Naive thymus-derived CD4-positive, alpha-beta T cell (primary cell): ENCODE results near the gene CCL18. TPM values are rescaled to one million over a fixed set of nuclear protein-coding genes. Genes with fewer than 3 reads are reported as not detected.
"Not testable (repeated sequence)": the region's sequence is repeated elsewhere in the genome, so short reads cannot be mapped to it uniquely, and the experiment has no call there.

Experiments used
- ATAC-seq: fragments of 150-1000 bp; cut with Tn5 transposase; 2 replicates; pipeline ENCODE4 v1.10.0; 2021; ENCODE audit warnings: mild to moderate bottlenecking, moderate library complexity
- CTCF ChIA-PET: fragments of 350-600 bp; sonication (Branson Sonifier 250); formaldehyde crosslinking; loops from one replicate; lab custom pipeline; 2021; ENCODE audit warnings: antibody characterized with exemption; lab: Charles Lee
- POLR2A ChIA-PET: fragments of 350-600 bp; sonication (Branson Sonifier 250); formaldehyde crosslinking; loops from one replicate; lab custom pipeline; 2021; ENCODE audit warnings: antibody characterized with exemption, inconsistent platforms; lab: Charles Lee
- DNase-seq, 9 donors: peaks; one replicate each; pipeline versions ENCODE4 v3.0.0 to v3.0.0-alpha.2; 2020 to 2022; ENCODE audit warnings: mixed read lengths in 1 of 9
- H3K27ac ChIP-seq: one replicate; pipeline ENCODE4 v1.7.0; 2013; ENCODE audit warnings: mild to moderate bottlenecking, low read depth, low read length, moderate library complexity
- H3K27me3 ChIP-seq, 2 donors: one replicate each; pipeline ENCODE4 v1.7.0; 2013; ENCODE audit warnings: low read length in 2 of 2, mild to moderate bottlenecking in 2 of 2, moderate library complexity in 2 of 2; ENCODE audit not compliant: control insufficient read depth in 2 of 2, insufficient read depth in 2 of 2
- H3K36me3 ChIP-seq, 3 experiments: 1 replicate in 2 of 3; 2 replicates in 1 of 3; pipeline ENCODE4 v1.7.0; 2013; ENCODE audit warnings: low read length in 3 of 3, mild to moderate bottlenecking in 3 of 3, moderate library complexity in 1 of 3; ENCODE audit not compliant: insufficient read depth in 3 of 3, control insufficient read depth in 2 of 3
- H3K4me1 ChIP-seq, 2 donors: one replicate each; pipeline ENCODE4 v1.7.0; 2013; ENCODE audit warnings: low read length in 2 of 2, mild to moderate bottlenecking in 2 of 2, moderate library complexity in 1 of 2; ENCODE audit not compliant: control insufficient read depth in 2 of 2, insufficient read depth in 2 of 2
- H3K4me3 ChIP-seq: 2 replicates; pipeline ENCODE4 v1.7.0; 2013; ENCODE audit warnings: mild to moderate bottlenecking, low read length
- H3K9me3 ChIP-seq, 3 experiments: 1 replicate in 2 of 3; 2 replicates in 1 of 3; pipeline ENCODE4 v1.7.0; 2013; ENCODE audit warnings: low read length in 3 of 3; ENCODE audit not compliant: control insufficient read depth in 2 of 3
- H3K27ac Mint-ChIP-seq, 9 donors: one replicate each; pipeline ENCODE4 v1.8.0; 2020 to 2022; ENCODE audit warnings: mixed read lengths in 9 of 9, mild to moderate bottlenecking in 8 of 9, moderate library complexity in 5 of 9, inconsistent platforms in 2 of 9
- H3K27me3 Mint-ChIP-seq, 5 donors: one replicate each; pipeline ENCODE4 v1.8.0; 2021 to 2022; ENCODE audit warnings: mixed read lengths in 5 of 5, mild to moderate bottlenecking in 1 of 5
- H3K36me3 Mint-ChIP-seq, 5 donors: one replicate each; pipeline ENCODE4 v1.8.0; 2020 to 2022; ENCODE audit warnings: mixed read lengths in 5 of 5, mild to moderate bottlenecking in 3 of 5, inconsistent platforms in 1 of 5
- H3K4me1 Mint-ChIP-seq, 7 donors: one replicate each; pipeline ENCODE4 v1.8.0; 2020 to 2022; ENCODE audit warnings: mixed read lengths in 7 of 7, mild to moderate bottlenecking in 3 of 7, inconsistent platforms in 1 of 7
- H3K4me3 Mint-ChIP-seq, 10 donors: one replicate each; pipeline ENCODE4 v1.8.0; 2020 to 2022; ENCODE audit warnings: mild to moderate bottlenecking in 10 of 10, mixed read lengths in 10 of 10, moderate library complexity in 6 of 10, inconsistent platforms in 2 of 10
- H3K9me3 Mint-ChIP-seq, 11 donors: one replicate each; pipeline ENCODE4 v1.8.0; 2020 to 2022; ENCODE audit warnings: mixed read lengths in 11 of 11, mild to moderate bottlenecking in 4 of 11, inconsistent platforms in 1 of 11, moderate library complexity in 1 of 11
- intact Hi-C, 2 donors: fragments of 100-400 bp; cut with micrococcal nuclease; formaldehyde crosslinking; loops; one replicate each; pipeline ENCODE4 v1.15.1; 2023
- polyA plus RNA-seq, 2 donors: library from polyadenylated mRNA; unstranded; fragments of 300-500 nt; fragmentation: Illumina TruSeq; gene quantifications; one replicate each; pipeline ENCODE4 v1.2.3, GENCODE V29; 2021
- total RNA-seq, 6 experiments: library from RNA in 5 of 6; stranded (reverse) in 5 of 6; gene quantifications; 1 replicate in 5 of 6; 2 replicates in 1 of 6; pipeline ENCODE4 v1.2.3 and lab custom pipeline; 2021 to 2026

The CCL18 gene
- total and polyA plus RNA-seq, 7 experiments from 2014 or later: not detected

DNA sequence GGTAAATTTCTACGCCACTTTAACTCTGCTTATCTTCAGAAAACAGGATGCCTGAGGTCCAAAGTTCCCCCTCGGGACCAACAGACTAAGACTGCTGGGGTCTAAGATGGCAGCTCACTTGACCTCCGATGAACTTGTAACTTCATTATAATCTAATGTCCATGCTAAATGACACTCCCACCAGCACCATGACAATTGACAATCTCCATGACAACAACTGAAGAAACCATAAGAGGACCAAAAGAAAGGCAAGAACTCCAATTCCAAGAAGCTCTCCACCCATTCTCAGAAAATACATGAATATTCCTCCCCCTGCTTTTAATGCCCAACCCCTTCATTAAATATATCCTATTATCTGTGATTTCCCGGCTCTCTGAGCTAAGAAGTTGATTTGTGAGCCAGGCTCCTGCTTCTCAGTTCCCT lies 47.0 kb downstream of the CCL18 start:
- no peak for DNase-seq
- no peak overlapping the region for H3K27ac Mint-ChIP-seq
- no peaks in the 10 kb centered on the region for H3K36me3 Mint-ChIP-seq
- H3K4me3 Mint-ChIP-seq: no peak overlapping the region
- CTCF ChIA-PET: no interaction called here
- H3K9me3 ChIP-seq: no peaks in the 10 kb centered on the region
- intact Hi-C loops: loop anchor here in 1 of 2 donors (10.0 kb wide), 1 partner anchor 74 kb away; no protein-coding TSS in a partner anchor
- no peaks in the 10 kb centered on the region for H3K36me3 ChIP-seq
- H3K27me3 Mint-ChIP-seq: peaks cover 6 to 29% (median 11%) of the 10 kb centered on the region in 5 donors
- H3K27ac ChIP-seq: no peak overlapping the region
- peaks cover 0 to 6% (median 0%) of the 10 kb centered on the region in 7 donors for H3K4me1 Mint-ChIP-seq
- H3K4me1 ChIP-seq: peaks cover 0 to 31% of the 10 kb centered on the region in 2 donors
- H3K9me3 Mint-ChIP-seq: peaks cover 0 to 8% (median 0%) of the 10 kb centered on the region in 11 donors
- ATAC-seq: no peak
- POLR2A ChIA-PET: no interaction called here
- H3K27me3 ChIP-seq: no peaks in the 10 kb centered on the region
- no peak overlapping the region for H3K4me3 ChIP-seq

DNA sequence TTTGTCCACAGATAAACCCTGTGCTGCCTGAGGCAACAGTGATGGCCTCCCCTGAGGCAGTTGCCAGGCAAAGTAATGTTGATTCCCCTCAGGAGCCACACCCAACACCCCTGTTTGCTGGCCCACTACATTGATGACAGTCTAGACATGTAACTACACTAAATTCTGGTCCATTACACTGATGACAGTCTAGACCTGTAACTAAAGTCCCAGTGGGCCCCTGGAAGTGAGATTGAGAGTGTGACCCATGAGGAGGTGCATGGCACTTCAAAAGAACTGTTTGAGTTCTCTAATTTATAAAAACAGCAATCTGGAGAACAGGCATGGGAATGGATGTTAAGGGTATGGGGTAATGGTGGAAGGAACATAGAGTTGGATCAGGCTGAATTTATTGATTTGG lies 48.5 kb downstream of the CCL18 start:
- Histone ChIP-seq H3K27me3 (no peaks in the 10 kb centered on the region), H3K9me3 (no peaks in the 10 kb centered on the region), H3K4me1 (peaks cover 0 to 16% of the 10 kb centered on the region in 2 donors), H3K27ac (no peak overlapping the region), H3K36me3 (no peaks in the 10 kb centered on the region), H3K4me3 (no peak overlapping the region)
- Mint-ChIP-seq H3K27me3 (peaks cover 6 to 29% (median 12%) of the 10 kb centered on the region in 5 donors), H3K27ac (no peak overlapping the region), H3K4me3 (no peak overlapping the region), H3K4me1 (peaks cover 0 to 2% (median 0%) of the 10 kb centered on the region in 7 donors), H3K9me3 (peaks cover 0 to 8% (median 0%) of the 10 kb centered on the region in 11 donors), H3K36me3 (no peaks in the 10 kb centered on the region)
- POLR2A ChIA-PET: no interaction called here
- CTCF ChIA-PET: no interaction called here
- no peak for DNase-seq
- intact Hi-C loops: loop anchor here in 1 of 2 donors (10.0 kb wide), 1 partner anchor 72 kb away; no protein-coding TSS in a partner anchor
- no peak for ATAC-seq

DNA sequence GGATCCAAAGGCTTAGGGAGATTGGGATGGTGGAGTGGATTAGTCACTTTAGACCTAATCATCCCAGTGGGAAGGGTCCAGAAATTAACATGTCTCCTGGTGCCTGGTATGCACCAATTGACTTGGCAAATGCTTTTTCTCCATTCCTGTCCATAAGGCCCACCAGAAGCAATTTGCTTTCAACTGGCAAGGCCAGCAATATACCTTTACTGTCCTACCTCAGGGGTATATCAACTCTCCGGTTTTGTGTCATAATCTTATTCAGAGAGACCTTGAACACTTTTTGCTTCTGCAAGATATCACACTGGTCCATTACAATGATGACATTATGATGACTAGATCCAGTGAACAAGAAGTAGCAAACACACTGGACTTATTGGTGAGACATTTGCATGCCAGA lies 49.1 kb downstream of the CCL18 start:
- POLR2A ChIA-PET, CTCF ChIA-PET, H3K27ac Mint-ChIP-seq, DNase-seq, H3K4me3 Mint-ChIP-seq, H3K9me3 Mint-ChIP-seq, H3K4me1 Mint-ChIP-seq, ATAC-seq, H3K27ac ChIP-seq, H3K4me3 ChIP-seq, H3K36me3 ChIP-seq, H3K36me3 Mint-ChIP-seq, H3K9me3 ChIP-seq, H3K27me3 ChIP-seq: not testable (repeated sequence)
- peaks cover 6 to 29% (median 12%) of the 10 kb centered on the region in 5 donors for H3K27me3 Mint-ChIP-seq
- intact Hi-C loops: loop anchor here in 1 of 2 donors (10.0 kb wide), 1 partner anchor 72 kb away; no protein-coding TSS in a partner anchor
- H3K4me1 ChIP-seq: peaks cover 0 to 11% of the 10 kb centered on the region in 2 donors

DNA sequence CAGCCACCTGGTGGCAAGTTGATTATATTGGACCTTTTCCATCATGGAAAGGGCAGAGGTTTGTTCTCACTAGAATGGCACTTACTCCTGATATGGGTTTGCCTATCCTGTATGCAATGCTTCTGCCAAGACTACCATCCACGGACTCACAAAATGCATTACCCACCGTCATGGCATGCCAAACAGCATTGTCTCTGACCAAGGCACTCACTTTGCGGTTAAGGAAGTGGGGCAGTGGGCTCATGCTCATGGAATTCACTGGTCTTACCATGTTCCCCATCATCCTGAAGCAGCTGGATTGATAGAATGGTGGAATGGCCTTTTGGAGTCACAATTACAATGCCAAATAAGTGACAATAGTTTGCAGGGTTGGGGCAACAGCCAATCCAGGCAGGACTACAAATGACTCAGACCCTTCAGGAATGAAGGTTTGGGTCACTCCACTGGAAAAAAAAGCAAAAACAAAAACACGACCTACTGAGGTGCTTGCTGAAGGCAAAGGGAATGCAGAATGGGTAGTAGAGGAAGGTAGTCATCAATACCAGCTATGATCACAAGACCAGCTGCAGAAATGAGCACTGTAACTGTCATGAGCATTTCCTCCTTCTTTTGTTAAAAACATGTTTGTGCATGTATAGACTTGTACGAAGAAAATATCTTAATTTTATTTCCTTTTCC lies 51.0 kb downstream of the CCL18 start:
- POLR2A ChIA-PET, ATAC-seq, H3K4me3 Mint-ChIP-seq, H3K36me3 Mint-ChIP-seq, H3K27ac Mint-ChIP-seq, H3K9me3 Mint-ChIP-seq, CTCF ChIA-PET, DNase-seq, H3K4me1 ChIP-seq, H3K9me3 ChIP-seq, H3K27ac ChIP-seq, H3K27me3 ChIP-seq, H3K4me3 ChIP-seq, H3K4me1 Mint-ChIP-seq, H3K36me3 ChIP-seq: not testable (repeated sequence)
- intact Hi-C loops: loop anchor here in 1 of 2 donors (10.0 kb wide), 1 partner anchor 70 kb away; no protein-coding TSS in a partner anchor
- H3K27me3 Mint-ChIP-seq: peaks cover 0 to 26% (median 6%) of the 10 kb centered on the region in 5 donors

DNA sequence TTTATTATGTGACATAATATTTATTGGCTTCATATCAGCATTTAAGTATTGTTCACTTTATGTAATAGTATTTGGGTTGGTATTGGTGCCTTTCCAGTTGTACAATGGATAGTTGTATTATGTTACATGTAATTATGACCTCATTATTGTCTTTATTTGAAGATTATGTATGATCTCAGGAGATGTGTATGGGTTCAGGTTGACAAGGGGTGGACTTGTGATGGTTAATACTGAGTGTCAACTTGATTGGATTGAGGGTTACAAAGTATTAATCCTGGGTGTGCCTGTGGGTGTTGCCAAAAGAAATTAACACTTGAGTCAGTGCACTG lies 51.5 kb downstream of the CCL18 start:
- POLR2A ChIA-PET: not testable (repeated sequence)

DNA sequence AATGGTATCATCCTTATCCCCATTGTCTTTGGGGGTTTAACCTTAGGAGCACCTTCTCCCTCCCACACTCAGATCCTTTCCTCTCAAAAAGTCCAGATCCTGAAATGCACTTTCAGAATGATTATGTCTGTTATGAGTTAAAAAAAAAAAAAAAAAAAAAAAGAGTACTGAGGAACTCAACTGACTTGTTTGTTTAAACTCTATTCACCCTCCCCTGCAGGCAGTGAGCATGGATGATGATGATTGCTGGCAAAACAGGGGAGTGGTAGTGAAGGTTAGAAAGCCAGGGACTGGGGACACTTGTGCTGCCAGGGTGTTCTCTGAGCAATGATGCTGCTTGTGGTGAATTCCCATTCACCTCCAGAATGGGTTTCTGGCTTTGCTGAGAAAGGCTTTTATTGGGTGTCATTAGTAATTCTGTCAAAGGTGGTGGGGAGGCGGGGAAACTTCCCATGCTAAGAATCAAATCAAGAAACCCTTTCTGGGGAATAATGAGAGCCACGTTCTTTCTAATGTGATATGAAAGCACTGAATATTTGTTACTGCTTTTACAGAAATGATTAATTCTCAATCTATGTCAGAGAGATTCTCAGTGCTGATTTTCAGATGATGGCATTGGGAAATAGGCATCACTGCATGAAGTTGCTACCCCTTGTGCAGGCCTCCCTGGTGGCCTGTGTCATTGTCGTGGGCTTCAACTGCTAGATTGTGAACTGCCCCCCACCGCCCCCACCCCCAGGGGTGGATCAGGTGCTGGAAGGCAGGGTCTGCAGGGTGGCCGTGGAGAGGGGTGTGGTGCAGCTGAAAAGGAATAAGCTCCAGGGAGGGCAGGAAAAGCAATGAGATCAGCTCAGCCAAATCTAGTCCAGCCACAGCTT lies 53.7 kb downstream of the CCL18 start:
- Histone ChIP-seq H3K36me3 (no peaks in the 10 kb centered on the region), H3K4me3 (no peak overlapping the region), H3K9me3 (no peaks in the 10 kb centered on the region), H3K4me1 (no peaks in the 10 kb centered on the region), H3K27ac (no peak overlapping the region), H3K27me3 (no peaks in the 10 kb centered on the region)
- peaks cover 0 to 20% (median 11%) of the 10 kb centered on the region in 5 donors for H3K27me3 Mint-ChIP-seq
- H3K4me3 Mint-ChIP-seq: no peak overlapping the region
- no peaks in the 10 kb centered on the region for H3K36me3 Mint-ChIP-seq
- ATAC-seq (no peak), DNase-seq (no peak)
- intact Hi-C loops: loop anchor here in 1 of 2 donors (10.0 kb wide), 1 partner anchor 67 kb away; no protein-coding TSS in a partner anchor
- ChIA-PET POLR2A (no interaction called here), CTCF (interaction anchor here (1.2 kb wide), 1 partner anchor 29 kb away, joined by 5 read pairs; no protein-coding TSS in a partner anchor)
- no peak overlapping the region for H3K27ac Mint-ChIP-seq
- peaks cover 0 to 8% (median 1%) of the 10 kb centered on the region in 11 donors for H3K9me3 Mint-ChIP-seq
- H3K4me1 Mint-ChIP-seq: no peaks in the 10 kb centered on the region

More for the DNA sequence above, 51.5 kb downstream of the CCL18 start:
- H3K4me1 Mint-ChIP-seq, DNase-seq, H3K9me3 Mint-ChIP-seq, H3K36me3 Mint-ChIP-seq, H3K4me1 ChIP-seq, H3K27me3 ChIP-seq, H3K4me3 Mint-ChIP-seq, H3K27ac Mint-ChIP-seq, H3K9me3 ChIP-seq, H3K4me3 ChIP-seq, ATAC-seq, H3K27ac ChIP-seq, H3K36me3 ChIP-seq, CTCF ChIA-PET: not testable (repeated sequence)
- H3K27me3 Mint-ChIP-seq: peaks cover 0 to 25% (median 5%) of the 10 kb centered on the region in 5 donors
- intact Hi-C loops: loop anchor here in 1 of 2 donors (10.0 kb wide), 1 partner anchor 69 kb away; no protein-coding TSS in a partner anchor
